Right lung (tissue), 5 donors: ENCODE data around the gene SETD6. TPM values are rescaled to one million over a fixed set of nuclear protein-coding genes. Genes with fewer than 3 reads are reported as not detected.
A peak's percentile ranks its signal among the peaks of the same experiment; 100 is the strongest.

Source experiments
- DNase-seq, 2 donors: peaks; one replicate each; pipeline ENCODE4 v3.0.0-alpha.2; 2013
- polyA plus RNA-seq, 5 donors: library from polyadenylated mRNA; unstranded; fragments of 120-200 nt; gene quantifications; one replicate each; pipeline versions ENCODE4 v1.2.1 to v1.2.3, GENCODE V29; 2013; ENCODE audit warnings: inconsistent platforms in 1 of 5, low replicate concordance in 1 of 5; ENCODE audit not compliant: insufficient read length in 5 of 5, insufficient read depth in 1 of 5

The SETD6 gene
- polyA plus RNA-seq, 5 donors = 30.6 to 37.1 (median 34.8) TPM

- DNase-seq = no peak
These were observed 22.6 kb upstream of the SETD6 start for GRCh38 chr16:58492735-58493134.

- no peak for DNase-seq
These were observed 21.4 kb upstream of the SETD6 start for GRCh38 chr16:58493756-58494431.

- peak; percentile 62 to 78 for DNase-seq
These were observed 20.3 kb upstream of the SETD6 start for GRCh38 chr16:58494981-58495520.

- DNase-seq = no peak
These were observed 19.6 kb upstream of the SETD6 start for GRCh38 chr16:58495521-58496331.

DNA sequence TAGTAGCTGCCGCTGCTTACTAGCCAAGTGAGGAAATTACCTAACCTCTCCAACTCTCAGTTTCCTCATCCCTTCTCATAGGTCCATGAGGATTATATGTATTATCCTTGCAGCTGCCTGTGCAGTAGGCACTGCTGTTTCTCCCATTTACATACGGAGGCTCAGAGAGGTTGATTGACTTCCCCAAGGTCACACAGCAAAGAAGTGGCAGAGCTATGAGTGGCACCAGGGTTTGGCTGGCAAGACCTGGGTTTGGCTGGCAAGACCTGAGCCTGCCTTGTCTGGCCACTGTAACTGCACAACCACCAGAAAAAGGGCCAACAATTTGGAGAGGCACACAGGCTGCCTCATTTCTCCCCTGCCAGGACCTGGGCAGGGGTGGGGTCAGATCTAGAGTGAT lies 17.8 kb upstream of the SETD6 start:
- no peak for DNase-seq

DNA sequence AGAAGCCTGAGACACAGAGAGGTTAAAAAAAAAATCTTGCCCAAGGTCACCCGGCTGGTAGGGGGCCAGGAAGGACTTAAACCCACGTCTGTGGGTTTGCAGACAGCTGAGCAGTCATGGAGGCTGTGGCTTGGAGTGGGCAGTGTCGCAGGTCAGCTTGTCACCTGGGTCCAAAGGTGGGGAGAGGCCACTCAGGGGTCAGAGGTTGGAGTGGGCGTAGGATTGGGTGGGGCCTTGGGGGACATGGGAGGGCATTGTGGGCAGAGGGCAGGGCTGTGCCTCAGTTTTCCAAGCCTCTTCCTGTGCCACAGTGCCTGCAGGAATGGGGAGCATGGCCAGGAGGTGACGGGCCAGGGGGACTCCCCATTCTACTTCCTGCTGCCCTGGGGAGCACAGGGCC lies 17.4 kb upstream of the SETD6 start:
- DNase-seq = no peak

DNA sequence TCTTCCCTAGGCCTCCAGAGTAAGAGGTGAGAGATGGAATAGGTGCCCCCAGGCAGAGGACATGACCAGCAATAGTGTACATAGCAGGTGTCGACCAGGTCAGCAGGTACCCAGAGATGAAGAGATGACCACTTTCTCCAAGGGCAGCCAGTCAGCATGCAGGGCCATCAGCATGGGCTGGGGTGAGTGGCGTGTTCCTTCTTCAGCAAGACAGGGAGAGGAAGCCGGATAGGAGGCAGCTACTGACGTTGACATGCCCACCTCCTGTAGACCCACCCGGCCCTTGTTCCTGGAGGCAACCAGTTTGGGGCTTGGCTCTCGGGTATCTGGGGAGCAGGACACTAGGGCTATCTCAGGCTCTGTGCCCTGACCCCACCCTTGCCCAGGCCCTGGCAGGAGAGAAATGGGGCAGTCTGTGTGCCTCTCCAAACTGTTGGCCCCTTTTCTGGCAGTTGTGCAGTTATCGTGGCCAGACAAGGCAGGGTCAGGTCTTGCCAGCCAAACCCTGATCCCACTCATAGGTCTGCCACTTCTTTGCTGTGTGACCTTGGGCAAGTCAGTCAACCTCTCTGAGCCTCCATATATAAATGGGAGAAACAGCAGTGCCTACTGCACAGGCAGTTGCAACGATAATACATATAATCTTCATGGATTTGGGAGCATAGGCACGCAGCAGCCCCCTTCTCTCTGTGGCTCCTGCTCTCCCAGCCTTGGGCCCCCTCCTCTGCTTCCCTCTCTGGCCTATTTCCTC lies 16.8 kb upstream of the SETD6 start:
- DNase-seq = no peak

- DNase-seq = no peak
These were observed 16.2 kb upstream of the SETD6 start for GRCh38 chr16:58499092-58499511.

DNA sequence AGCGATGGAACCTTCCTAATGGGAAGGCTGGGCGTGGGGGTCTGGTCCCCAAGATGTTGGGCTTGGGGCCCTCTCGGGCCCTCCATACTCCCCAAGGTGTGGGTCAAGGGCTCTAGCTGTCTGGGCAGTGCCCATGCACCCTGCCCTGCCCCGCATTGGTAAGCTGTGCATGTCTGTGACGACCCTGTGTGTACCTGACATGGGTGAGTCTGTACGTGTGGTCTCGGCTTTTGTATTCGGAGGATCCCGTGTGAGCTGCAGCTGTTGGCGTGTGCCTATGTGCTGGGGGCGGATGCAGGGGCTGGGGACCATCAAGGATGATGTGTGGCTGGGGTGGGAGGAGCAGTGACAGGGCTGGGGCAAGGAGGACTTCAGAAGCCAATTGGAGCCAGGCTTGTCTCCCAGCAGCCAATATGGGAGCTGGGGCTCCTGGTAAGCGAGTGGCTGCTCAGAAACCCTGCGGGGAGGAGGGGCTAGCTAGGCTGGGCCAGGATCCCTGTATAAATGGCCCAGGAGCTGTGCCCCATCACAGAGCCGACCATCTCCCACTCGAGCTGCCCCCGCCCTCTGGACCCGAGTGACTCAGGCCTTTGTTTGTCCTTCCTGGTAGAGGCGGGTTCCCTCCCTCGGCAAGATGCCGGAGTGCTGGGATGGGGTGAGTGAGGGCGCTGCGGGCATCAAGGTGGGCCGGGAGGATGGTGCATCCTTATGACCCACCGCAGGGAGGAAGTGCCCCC lies 15.5 kb upstream of the SETD6 start, which contains the start of gene NDRG4:
TSS of gene NDRG4 (plus strand) at position 529 of the 737 bp plus-strand sequence. CDS start at position 635, 106 bp downstream.
- DNase-seq = peak in 1 of 2 donors; percentile 46

DNA sequence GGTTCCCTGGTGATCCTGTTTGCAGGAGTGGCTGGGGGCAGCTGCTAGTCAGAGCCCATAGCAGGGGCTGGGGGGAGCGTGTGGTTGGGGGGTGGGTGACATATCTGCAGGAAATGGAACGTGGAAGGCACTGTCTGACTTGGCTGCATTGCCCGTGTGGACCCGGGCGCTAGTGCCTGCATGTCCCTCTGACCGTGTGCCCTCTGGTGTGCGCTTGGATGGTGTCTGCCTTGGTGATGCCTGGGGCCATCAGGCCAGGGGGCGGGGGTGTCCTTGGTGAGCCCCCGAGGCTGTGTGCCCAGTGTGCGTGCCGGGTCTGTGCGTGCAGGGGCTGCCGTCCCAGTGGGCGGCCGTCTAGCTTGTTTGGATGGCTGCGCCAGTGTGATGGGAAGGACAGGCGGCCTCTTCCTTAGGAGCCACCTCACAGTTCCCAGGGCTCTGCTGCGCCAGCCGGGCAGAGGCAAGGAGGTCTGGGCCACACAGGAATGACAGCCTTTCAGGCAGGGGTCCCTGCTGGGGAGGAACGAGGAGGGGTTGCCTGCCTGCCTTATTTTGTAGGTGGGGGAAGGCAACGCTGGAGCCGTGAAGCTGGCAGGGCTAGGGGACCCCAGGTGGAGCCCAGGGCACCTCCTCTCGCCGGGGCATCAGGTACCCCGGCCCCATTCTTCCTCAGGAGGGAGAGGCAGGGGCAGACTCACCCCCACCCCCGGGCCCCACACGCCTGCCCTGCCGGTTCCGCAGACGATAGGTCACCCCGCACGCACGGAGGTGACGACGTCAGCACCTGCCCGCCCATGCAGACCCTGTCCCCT lies 14.7 kb upstream of the SETD6 start:
- no peak for DNase-seq

GRCh38 chr16:58501242-58502131 lies 13.8 kb upstream of the SETD6 start:
- DNase-seq = peak in 1 of 2 donors; percentile 33

- DNase-seq = no peak
These were observed 12.9 kb upstream of the SETD6 start for GRCh38 chr16:58502217-58502921.

GRCh38 chr16:58503166-58503862 lies 12.0 kb upstream of the SETD6 start:
- DNase-seq = no peak

DNA sequence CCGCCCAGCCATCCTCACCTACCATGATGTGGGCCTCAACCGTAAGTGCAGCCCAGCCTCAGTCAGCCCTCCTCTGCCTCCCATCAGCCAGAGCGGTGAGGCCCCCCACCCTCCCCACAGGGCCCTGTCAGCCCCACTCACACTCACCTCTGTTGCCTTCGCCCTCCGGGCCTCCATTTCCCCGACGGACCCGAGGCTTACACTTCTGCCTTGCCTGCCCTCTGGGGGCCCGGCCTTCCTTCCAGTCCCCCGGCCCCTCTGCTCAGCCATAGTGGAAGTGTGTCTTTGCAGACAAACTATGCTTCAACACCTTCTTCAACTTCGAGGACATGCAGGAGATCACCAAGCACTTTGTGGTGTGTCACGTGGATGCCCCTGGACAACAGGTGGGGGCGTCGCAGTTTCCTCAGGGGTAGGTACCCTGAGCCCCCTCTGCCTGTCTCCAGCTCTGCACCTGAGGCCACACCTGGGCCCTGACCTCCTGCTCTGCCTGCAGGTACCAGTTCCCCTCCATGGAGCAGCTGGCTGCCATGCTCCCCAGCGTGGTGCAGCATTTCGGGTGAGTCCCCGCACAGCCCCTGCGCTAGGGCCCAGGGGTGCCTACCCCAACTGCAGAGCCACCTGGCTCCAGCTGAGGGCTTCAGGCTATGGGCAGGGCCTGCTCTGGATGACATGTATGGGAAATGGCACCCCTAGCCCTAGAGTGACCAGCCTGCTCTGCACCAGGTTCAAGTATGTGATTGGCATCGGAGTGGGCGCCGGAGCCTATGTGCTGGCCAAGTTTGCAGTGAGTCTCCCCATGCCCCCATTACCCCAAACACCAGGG lies 11.2 kb upstream of the SETD6 start:
- no peak for DNase-seq

DNA sequence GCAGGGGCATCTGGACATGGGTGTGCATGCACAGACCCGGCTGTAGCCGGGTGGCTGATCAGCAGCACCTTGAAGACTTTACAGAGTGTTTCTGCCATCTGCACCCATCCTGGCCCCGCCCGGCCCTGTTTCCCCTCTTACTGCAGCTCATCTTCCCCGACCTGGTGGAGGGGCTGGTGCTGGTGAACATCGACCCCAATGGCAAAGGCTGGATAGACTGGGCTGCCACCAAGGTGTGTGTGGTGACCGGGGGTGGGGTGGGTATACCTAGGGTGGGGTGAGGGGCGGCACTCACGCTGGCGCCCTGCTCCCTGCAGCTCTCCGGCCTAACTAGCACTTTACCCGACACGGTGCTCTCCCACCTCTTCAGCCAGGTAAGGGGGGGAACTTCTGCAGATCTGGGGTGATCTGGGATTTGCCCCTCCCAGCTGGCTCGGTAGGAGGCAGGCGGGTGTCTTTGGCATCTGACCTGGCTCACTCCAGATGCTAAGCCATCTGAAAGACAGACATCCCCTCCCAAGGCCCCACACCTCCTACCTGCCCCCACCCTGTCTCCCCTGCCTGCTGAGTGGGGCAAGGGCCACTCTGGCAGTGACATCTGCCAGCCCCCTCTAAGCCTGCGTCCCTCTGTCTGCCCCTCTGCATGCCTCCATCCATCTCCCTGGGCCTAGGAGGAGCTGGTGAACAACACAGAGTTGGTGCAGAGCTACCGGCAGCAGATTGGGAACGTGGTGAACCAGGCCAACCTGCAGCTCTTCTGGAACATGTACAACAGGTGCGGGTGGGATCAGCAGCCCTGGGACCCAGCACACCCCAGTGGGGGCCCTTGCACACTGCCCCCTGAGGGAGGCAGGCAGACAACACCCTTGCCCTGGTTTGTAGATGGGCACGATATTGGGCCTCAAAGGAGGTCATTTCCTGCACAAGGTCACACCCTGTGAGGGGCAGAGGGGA lies 8.8 kb upstream of the SETD6 start:
- DNase-seq = no peak
